NCI-H2196 (cell line): ENCODE results near the gene EIF4E1B.

Experiments used
- DNase-seq: peaks from one replicate; lab custom pipeline; 2025; ENCODE audit not compliant: unreplicated experiment; lab: John Stamatoyannopoulos, UW

The EIF4E1B gene

GRCh38 chr5:176625966-176626875 is 4.3 kb upstream of the EIF4E1B start:
- DNase-seq, result no peak

GRCh38 chr5:176626876-176627236 is 3.6 kb upstream of the EIF4E1B start:
- no peak for DNase-seq

- no peak for DNase-seq
Measured at GRCh38 chr5:176627582-176627981, 2.9 kb upstream of the EIF4E1B start.

GRCh38 chr5:176628406-176629228 is 1.9 kb upstream of the EIF4E1B start:
- no peak for DNase-seq

- DNase-seq, result no peak
Measured at GRCh38 chr5:176629317-176629852, 1.1 kb upstream of the EIF4E1B start.

- no peak for DNase-seq
Measured at GRCh38 chr5:176630681-176631222, 277 bp downstream of the EIF4E1B start.

GRCh38 chr5:176631383-176632200 is 1.1 kb downstream of the EIF4E1B start:
- DNase-seq, result no peak

- DNase-seq, result no peak
Measured at GRCh38 chr5:176632745-176633144, 2.3 kb downstream of the EIF4E1B start.

- DNase-seq, result no peak
Measured at GRCh38 chr5:176633598-176633997, 3.1 kb downstream of the EIF4E1B start.

GRCh38 chr5:176636426-176636825 is 6.0 kb downstream of the EIF4E1B start:
- DNase-seq, result no peak

- no peak for DNase-seq
Measured at GRCh38 chr5:176637556-176637955, 7.1 kb downstream of the EIF4E1B start.

- DNase-seq, result no peak
Measured at GRCh38 chr5:176638437-176638836, 8.0 kb downstream of the EIF4E1B start.

GRCh38 chr5:176639208-176639607 is 8.7 kb downstream of the EIF4E1B start:
- DNase-seq, result no peak

- peak; percentile 74 for DNase-seq
Measured at GRCh38 chr5:176639981-176640380, 9.5 kb downstream of the EIF4E1B start.

GRCh38 chr5:176640616-176641015 is 10.1 kb downstream of the EIF4E1B start:
- no peak for DNase-seq

- no peak for DNase-seq
Measured at GRCh38 chr5:176642675-176643490, 12.4 kb downstream of the EIF4E1B start.

GRCh38 chr5:176643491-176644219 is 13.2 kb downstream of the EIF4E1B start:
- DNase-seq, result no peak

GRCh38 chr5:176644294-176644693 is 13.8 kb downstream of the EIF4E1B start:
- no peak for DNase-seq
